ENCODE results near the gene STIMATE.

Gene STIMATE

DNA sequence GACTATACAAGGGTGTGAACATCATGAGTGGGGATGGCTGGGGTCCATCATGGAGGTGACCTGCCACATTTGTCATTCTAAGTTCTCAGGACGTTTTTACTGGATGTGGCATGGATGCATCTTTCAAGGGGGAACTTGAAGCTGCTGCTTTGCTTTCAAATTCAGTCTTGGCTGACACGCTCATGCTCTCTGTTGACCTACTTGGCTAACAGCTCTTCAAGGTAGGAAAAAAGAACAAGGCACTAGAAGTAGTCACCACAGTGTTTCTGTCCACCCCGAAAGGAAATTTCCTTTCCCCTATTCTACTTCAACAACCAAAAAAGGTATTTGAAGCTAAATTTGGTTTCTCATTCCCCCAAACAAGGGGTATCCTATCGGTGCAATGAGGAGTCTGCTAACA is 15.0 kb downstream of the STIMATE start:
- no peak for DNase-seq (ENCODE audit: low spot score)
- in situ Hi-C loops (cut with MboI; ENCODE audit: low sequenced_read_pairs, unreplicated experiment), result no loop called here
- TF ChIP-seq, protein P1, sequence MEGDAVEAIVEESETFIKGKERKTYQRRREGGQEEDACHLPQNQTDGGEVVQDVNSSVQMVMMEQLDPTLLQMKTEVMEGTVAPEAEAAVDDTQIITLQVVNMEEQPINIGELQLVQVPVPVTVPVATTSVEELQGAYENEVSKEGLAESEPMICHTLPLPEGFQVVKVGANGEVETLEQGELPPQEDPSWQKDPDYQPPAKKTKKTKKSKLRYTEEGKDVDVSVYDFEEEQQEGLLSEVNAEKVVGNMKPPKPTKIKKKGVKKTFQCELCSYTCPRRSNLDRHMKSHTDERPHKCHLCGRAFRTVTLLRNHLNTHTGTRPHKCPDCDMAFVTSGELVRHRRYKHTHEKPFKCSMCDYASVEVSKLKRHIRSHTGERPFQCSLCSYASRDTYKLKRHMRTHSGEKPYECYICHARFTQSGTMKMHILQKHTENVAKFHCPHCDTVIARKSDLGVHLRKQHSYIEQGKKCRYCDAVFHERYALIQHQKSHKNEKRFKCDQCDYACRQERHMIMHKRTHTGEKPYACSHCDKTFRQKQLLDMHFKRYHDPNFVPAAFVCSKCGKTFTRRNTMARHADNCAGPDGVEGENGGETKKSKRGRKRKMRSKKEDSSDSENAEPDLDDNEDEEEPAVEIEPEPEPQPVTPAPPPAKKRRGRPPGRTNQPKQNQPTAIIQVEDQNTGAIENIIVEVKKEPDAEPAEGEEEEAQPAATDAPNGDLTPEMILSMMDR (IDR thresholded peaks at IDR 0.05; ENCODE audit: borderline replicate concordance, control extremely low read depth, extremely low read depth, insufficient read depth, missing control alignments), result no peak

DNA sequence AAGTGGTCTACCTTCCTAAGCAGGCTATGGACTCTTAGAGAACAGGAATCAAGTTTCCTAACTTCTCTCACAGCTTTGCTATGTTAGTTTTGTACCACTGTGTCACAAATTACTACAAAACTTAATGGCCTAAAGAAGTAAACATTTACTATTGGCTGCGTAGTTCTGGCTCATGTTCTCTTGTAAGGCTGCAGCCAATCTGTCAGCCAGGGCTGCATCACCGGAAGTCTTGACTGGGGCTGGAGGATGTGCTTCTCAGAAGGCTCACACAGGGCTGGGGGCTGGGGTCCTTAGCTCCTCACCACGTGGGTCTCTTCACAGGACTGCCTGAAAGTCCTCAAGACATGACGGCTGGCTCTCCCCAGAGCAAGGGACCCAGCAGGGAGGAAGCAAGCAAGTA is 15.5 kb downstream of the STIMATE start:
- no peak for DNase-seq (ENCODE audit: low spot score)
- in situ Hi-C loops (cut with MboI; ENCODE audit: low sequenced_read_pairs, unreplicated experiment), result no loop called here
- TF ChIP-seq, protein P1 (IDR thresholded peaks at IDR 0.05; ENCODE audit: borderline replicate concordance, control extremely low read depth, extremely low read depth, insufficient read depth, missing control alignments), result no peak

DNA sequence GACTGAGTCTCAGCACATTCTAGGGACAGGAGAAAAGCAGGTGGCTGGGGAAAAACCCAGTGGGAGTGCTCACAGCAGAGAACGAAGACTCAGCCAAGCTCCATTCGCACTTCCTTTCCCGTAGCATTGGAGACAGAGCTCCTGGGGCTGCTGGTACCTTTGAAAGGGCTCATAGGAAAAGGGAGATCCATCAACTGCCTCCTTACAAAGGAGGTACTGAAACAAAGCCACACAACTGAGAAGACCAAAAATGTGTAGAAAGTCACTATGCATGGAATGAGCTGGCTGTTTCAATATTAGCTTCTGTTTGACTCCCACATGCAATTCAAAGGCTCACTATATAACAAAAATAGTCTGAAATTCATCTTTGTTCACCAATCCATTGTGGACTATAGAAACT is 16.9 kb downstream of the STIMATE start:
- in situ Hi-C loops (cut with MboI; ENCODE audit: low sequenced_read_pairs, unreplicated experiment), result no loop called here
- peak; percentile 66 for DNase-seq (ENCODE audit: low spot score)
- TF ChIP-seq, protein P1 (IDR thresholded peaks at IDR 0.05; ENCODE audit: borderline replicate concordance, control extremely low read depth, extremely low read depth, insufficient read depth, missing control alignments), result no peak

DNA sequence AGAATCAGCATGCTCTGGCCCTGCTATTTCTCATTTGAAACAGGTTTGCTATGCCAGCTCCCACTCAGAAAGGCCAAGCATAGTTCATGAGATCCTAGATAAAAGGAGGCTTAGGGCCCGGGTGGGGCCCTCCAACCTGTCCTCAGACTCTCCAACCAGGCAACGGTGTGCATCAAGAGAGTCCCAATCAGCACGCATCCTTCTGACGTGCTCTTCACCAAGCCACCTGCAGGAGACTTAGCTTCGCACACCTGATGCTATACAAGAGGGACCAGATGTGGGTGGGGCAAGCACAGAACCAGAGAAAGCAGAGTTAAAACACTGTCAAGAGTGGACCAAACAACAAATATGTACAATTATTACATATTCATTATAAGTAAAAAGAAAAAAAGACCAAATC is 17.3 kb downstream of the STIMATE start:
- TF ChIP-seq, protein P1 (IDR thresholded peaks at IDR 0.05; ENCODE audit: borderline replicate concordance, control extremely low read depth, extremely low read depth, insufficient read depth, missing control alignments), result no peak
- in situ Hi-C loops (cut with MboI; ENCODE audit: low sequenced_read_pairs, unreplicated experiment), result no loop called here
- no peak for DNase-seq (ENCODE audit: low spot score)

DNA sequence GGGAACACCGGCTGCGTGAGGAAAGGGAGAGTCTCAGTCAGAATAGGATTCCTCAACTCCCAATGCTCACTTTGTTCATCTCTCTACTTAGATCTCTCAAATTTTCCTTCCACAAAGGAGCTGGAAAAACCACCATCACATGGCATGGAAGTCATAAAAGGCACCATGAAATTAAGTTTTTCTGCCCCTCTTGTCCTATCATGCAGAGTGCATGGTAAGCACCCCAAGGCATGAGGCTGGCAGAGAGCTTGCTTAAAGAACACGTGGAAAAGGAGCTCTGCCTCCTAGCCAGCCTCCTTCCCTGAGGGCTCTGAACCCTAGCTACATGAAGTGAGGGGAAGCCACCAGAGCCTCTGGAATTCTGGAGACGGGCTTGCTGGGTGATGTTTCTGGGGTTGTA is 17.8 kb downstream of the STIMATE start:
- TF ChIP-seq, protein P1 (IDR thresholded peaks at IDR 0.05; ENCODE audit: borderline replicate concordance, control extremely low read depth, extremely low read depth, insufficient read depth, missing control alignments), result no peak
- in situ Hi-C loops (cut with MboI; ENCODE audit: low sequenced_read_pairs, unreplicated experiment), result no loop called here

DNA sequence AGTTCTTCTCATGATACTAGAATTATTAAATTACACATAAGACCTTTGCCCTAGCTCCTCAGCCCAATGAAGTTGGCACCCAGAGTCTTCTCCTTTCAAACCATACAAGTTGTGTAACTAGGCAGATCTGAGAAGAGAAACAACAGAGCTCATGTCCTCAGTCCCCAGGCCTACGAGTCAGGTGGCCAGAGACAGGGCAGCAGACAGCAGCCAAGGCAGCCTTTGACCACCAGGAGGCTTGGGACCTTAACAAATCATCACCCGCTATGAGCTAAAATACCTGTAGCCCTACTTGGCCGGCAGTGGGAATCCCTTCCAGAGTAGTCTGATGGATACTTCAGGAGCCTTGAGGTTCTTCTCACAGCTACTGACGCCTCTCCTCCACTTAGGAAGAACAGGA is 18.3 kb downstream of the STIMATE start:
- no peak for DNase-seq (ENCODE audit: low spot score)
- in situ Hi-C loops (cut with MboI; ENCODE audit: low sequenced_read_pairs, unreplicated experiment), result no loop called here
- TF ChIP-seq, protein P1 (IDR thresholded peaks at IDR 0.05; ENCODE audit: borderline replicate concordance, control extremely low read depth, extremely low read depth, insufficient read depth, missing control alignments), result no peak

More for the DNA sequence above, 17.8 kb downstream of the STIMATE start:
- DNase-seq (ENCODE audit: low spot score), result no peak

DNA sequence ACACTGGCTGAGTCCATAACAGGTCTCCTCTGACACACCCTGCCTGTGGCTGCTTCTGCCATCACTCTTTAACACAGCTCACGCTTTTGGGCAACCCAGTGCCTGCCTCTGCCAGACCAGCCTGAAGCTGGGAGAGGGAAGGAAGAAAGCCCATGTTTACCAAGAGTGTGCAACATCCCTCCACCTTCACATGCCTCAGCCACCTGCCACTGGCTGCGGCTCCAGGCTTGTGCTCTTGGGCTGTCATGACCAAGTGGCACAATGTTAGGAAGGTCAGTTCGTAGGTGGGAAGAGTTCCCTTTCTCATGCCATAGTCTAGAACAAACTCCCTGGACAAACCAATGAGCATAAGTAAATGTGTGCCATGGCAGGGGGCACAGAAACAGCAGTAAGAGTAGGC is 20.3 kb downstream of the STIMATE start:
- TF ChIP-seq, protein P1 (IDR thresholded peaks at IDR 0.05; ENCODE audit: borderline replicate concordance, control extremely low read depth, extremely low read depth, insufficient read depth, missing control alignments), result no peak
- no peak for DNase-seq (ENCODE audit: low spot score)
- in situ Hi-C loops (cut with MboI; ENCODE audit: low sequenced_read_pairs, unreplicated experiment), result no loop called here
